Activated CD8-positive, alpha-beta memory T cell treated with anti-CD3 and anti-CD28 coated beads, Interleukin-2, amount 50 U/mL, for 1 hour (primary cell): ENCODE data around the gene DEFB115.
"Not testable (repeated sequence)": the region's sequence is repeated elsewhere in the genome, so short reads cannot be mapped to it uniquely, and the experiment has no call there.

ENCODE experiments used
- DNase-seq: peaks from one replicate; pipeline ENCODE4 v3.0.0-alpha.2; 2020; ENCODE audit errors: extremely low read depth

DEFB115 gene

GRCh38 chr20:31257364-31257763, at the start of gene DEFB115:
DEFB115 (plus strand) TSS chr20:31257664; CDS start chr20:31257664, 0 bp downstream.
- no peak for DNase-seq

- DNase-seq, result no peak
Measured at GRCh38 chr20:31236953-31237352, 20.5 kb upstream of the DEFB115 start.

- DNase-seq, result no peak
Measured at GRCh38 chr20:31237763-31238162, 19.7 kb upstream of the DEFB115 start.

GRCh38 chr20:31239139-31239538, 18.3 kb upstream of the DEFB115 start:
- DNase-seq, result no peak

GRCh38 chr20:31256959-31257358, 505 bp upstream of the DEFB115 start:
- DNase-seq, result no peak

- DNase-seq, result no peak
Measured at GRCh38 chr20:31260326-31260932, 3.0 kb downstream of the DEFB115 start.

GRCh38 chr20:31274441-31274840, 17.0 kb downstream of the DEFB115 start:
- DNase-seq, result no peak

GRCh38 chr20:31278178-31278577, 20.7 kb downstream of the DEFB115 start:
- DNase-seq, result no peak

GRCh38 chr20:31284964-31285363, 27.5 kb downstream of the DEFB115 start:
- not testable (repeated sequence) for DNase-seq

- no peak for DNase-seq
Measured at GRCh38 chr20:31308535-31309162, 51.2 kb downstream of the DEFB115 start, which contains the start of gene DEFB116. DEFB116 (minus strand) TSS chr20:31308585; CDS start chr20:31308585, 0 bp downstream.
